Fibroblast of skin of left quadriceps (primary cell): ENCODE measurements around the gene MED12L.

ENCODE experiments used
- DNase-seq, 2 experiments: peaks; one replicate each; pipeline ENCODE4 v3.0.0-alpha.2; 2013; ENCODE audit warnings: low read depth in 2 of 2

Gene MED12L

DNA sequence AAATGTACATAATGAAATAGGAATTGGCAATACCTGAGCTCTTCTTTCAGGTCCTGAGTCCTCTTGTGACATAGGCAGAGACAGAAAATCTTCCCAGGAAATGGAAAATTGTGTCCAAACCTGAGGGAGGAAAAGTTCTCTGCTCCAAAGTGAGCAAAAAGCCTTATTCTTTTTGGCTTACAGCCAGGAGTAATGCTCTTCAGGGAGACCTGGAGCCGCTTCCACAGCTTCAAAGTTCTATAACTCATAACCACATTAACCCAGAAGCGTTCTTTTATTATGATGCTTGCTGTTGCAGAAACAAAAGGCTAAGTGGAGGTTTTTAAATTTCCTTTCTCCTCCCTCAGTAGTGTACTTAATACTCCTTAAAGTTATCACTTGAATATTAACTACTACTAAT lies 374.8 kb downstream of the MED12L start:
- DNase-seq: no peak

DNA sequence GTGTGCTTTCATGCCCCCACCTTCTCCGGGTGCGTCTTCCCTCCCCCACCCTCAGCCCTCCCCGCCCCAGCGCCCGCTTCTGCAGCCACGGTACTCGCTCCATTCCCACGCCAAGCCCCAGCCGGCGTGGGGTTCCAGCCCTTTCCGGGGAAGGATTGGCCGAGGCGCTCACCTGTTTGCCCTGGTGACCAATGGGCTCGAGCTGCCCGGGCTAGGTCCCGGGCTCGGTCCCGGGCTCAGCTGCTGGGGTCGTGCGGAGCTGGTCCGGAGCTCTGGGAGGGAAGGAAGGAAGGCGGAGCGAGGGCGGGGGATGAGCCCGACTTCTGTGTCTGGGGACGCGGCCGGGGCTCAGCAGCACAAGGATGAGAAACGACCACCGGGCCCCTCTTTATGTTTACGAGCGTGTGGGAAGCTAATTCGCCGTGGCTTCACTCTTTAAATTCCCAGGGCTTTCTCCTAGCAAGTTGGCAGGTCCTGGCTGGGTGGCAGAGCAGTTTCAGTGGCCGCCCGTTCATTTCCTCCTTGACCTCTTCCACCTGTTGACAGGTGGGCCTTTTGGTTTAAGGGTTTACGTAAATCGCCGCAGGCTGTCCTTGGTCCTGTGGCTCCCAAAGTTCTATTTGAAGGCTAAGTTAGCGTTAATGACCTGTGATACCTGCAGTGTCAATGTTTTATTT lies 375.4 kb downstream of the MED12L start, which contains the start of gene IGSF10:
Gene IGSF10, minus strand, starts transcription at position 288 of the 677 bp plus-strand sequence. CDS start 2,352 bp downstream, outside the sequence.
- DNase-seq: no peak

DNA sequence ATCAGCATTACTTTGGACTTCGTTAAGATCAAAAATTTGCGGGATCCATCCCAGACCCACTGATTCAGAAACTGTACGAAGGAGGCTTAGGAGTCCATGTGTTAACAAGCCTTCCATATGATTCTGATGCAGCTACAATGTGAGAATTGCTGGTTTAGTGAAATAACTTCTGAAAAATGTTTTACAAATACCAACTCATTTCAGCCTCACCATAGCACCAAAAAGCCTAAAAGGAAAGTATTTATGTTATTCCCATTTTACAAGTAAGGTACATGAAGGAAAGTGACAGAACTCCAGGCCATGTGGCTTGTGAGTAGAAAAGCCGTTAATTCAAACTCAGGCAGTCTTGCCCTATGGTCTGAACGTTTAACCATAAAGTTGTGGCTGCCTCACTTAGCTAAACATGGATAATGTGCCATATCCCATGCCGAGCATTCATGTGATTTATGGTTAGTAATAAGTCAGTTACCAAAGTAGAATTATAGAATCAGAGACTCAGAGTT lies 376.9 kb downstream of the MED12L start:
- DNase-seq: no peak

DNA sequence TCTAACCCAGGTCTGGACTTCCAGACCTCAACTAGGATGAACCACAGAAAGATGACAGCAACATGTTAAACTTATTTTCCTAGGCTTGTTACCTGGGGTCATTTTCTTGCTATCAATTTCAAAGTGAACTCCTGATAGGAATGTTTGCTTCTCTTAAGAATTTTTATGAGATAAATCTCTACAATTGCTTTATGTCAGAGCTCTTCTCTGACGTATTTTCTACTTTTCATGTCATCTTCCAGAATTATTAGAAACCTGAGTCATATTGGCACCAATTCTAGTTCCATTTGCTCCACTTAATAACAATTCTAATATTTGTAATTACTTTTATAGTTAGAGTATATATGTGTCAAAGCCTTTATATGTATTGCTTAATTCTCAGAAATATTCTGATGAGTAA lies 377.5 kb downstream of the MED12L start:
- DNase-seq: no peak

DNA sequence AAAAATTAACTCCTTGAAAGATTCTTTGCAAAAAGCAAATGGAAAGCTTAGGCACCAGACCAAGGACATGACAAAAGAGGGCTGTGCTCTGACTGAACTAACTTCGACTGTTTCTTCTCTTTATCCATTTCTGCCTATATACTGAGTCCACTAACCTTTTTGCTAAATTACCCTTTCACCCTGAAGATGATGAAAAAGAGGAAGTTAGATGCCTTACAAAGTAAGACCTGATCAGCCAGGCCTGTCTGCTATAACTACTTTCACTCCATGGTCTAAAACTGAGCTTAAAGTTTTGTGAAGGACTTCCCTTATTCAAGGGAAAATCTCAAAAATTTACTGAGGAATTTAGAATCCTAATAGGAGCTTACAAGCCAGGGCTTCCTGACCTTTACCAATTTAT lies 381.6 kb downstream of the MED12L start:
- no peak for DNase-seq

GRCh38 chr3:151468284-151468917 lies 382.9 kb downstream of the MED12L start:
- DNase-seq: peak; percentile 38 to 39

DNA sequence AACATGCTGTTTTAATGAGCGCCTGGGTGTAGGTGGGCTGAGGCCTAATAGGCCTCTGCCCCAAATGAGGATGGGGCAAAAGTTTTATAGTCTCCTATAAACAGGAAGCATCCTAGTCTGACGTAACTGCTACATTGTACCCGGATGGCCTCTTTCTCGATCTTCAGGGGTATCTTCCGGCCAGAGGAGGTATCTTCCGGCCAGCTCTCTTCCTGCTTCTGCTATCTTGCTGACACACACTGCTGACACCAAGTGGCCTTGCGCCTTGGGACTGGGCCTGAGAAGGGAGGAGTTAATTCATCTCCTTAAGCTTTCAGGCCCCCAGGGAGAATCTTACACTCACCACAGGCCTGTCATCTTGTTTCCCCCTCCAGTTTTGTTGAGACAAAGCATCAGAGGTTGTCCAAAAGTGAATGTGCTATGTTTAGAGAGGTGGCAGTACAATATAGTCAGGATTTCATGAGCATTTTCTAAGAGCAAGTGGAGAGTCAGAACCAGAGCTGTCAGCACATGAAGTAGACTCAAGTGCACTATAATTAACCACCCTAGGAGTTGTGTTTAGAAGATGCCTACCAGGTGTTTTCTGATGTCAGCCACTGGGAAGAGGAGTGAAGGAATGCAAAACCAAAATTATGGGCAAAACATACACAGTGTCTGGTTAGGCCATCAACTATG lies 391.0 kb downstream of the MED12L start:
- no peak for DNase-seq

- no peak for DNase-seq
These were observed 392.3 kb downstream of the MED12L start for GRCh38 chr3:151477591-151478334.

DNA sequence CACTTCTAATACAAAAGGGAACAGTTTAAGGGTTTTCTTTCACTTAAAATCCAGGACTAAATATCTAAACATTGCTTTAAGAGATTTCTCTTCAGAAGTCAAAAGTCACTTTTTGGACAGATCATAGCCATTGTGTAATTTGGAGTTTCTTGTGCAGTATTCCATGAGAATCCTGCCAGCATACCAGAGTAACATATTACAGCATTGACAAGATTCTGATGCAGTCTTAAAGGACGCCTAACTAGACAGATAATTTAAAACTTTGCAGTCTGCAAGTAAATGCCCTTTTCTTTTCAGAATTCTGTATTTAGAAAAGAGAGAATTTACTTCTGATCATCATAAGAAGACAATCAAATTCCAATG lies 392.9 kb downstream of the MED12L start:
- DNase-seq: no peak

DNA sequence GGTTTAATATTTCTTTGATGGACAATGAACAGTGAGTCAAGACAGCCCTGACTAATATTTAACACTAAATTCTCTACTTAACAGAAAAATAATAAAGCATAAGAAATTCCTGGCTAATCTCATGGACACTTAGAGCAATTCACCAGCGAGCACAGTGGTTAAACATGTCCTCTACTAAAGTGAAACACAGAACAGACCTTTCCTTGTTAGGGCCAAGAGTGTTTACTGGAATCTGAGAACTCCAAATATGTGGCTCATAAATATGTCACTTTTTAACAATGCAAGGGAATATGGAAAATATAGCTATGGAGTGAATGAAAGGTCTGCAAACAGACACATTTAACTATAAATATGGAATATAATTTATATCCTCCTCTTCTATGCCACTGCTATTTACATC lies 394.0 kb downstream of the MED12L start:
- DNase-seq: no peak

DNA sequence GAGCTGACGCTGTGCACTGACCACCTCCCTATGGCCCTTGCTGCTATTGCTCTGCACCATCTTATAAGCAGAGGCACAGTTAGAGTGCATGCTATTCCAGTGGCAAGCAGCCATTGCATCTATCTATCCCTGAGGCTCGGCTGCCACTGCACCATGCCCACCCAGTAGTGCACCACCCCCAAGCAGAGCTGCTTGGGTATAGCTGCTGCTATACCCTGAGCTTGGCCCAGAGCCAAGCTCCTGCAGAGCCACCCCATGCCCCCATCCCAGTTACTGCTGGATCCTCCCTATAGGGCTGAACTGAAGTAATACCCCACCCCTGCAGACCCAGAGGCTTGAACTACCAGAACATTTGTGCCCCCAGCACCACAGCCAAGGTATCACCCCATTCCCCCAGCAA lies 395.0 kb downstream of the MED12L start:
- no peak for DNase-seq

DNA sequence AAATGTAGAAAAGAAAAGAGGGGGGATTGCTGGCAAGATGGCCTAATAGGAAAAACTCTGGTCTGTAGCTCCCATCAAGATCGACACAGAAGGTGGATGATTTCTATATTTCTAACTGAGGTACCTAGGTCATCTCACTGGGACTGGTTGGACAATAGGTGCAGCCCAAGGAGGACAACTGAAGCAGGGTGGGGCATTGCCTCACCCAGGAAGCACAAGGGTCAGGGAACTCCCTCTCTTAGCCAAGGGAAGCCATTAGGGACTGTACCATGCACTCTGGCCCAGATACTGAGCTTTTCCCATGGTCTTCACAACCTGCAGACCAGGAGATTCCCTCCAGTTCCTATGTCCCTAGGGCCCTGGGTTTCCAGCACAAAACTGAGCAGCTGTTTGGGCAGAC lies 398.0 kb downstream of the MED12L start:
- DNase-seq: no peak

- no peak for DNase-seq
These were observed 398.6 kb downstream of the MED12L start for GRCh38 chr3:151483961-151484520.
